H9 (cell line): ENCODE results near the gene TNFRSF4. TPM values are rescaled to one million over a fixed set of nuclear protein-coding genes. Genes with fewer than 3 reads are reported as not detected.

Experiments
- DNase-seq: peaks from one replicate; pipeline ENCODE4 v3.0.0-alpha.2; 2017
- H2AFZ ChIP-seq: one replicate; pipeline ENCODE4 v1.6.1; 2013; ENCODE audit warnings: mild to moderate bottlenecking, low read length, control low read depth, moderate library complexity
- H2AK5ac ChIP-seq: 2 replicates; pipeline ENCODE4 v1.6.1; 2013; ENCODE audit warnings: low read length, control low read depth, mixed read lengths; ENCODE audit not compliant: insufficient read length
- H2BK120ac ChIP-seq: one replicate; pipeline ENCODE4 v1.6.1; 2013; ENCODE audit warnings: low read depth, mild to moderate bottlenecking, low read length, control low read depth, inconsistent platforms; ENCODE audit not compliant: poor library complexity, severe bottlenecking
- H2BK12ac ChIP-seq: 2 replicates; pipeline ENCODE4 v1.6.1; 2013; ENCODE audit warnings: low read length, control low read depth, mixed read lengths, low read depth; ENCODE audit not compliant: insufficient read length
- H2BK15ac ChIP-seq: 2 replicates; pipeline ENCODE4 v1.6.1; 2013; ENCODE audit warnings: low read depth, low read length, control low read depth
- H2BK20ac ChIP-seq: one replicate; pipeline ENCODE4 v1.6.1; 2013; ENCODE audit warnings: low read depth, mild to moderate bottlenecking, low read length, control low read depth, inconsistent platforms; ENCODE audit not compliant: poor library complexity, severe bottlenecking
- H2BK5ac ChIP-seq: 2 replicates; pipeline ENCODE4 v1.6.1; 2013; ENCODE audit warnings: low read length, control low read depth, mixed read lengths; ENCODE audit not compliant: insufficient read length
- H3K14ac ChIP-seq: 2 replicates; pipeline ENCODE4 v1.6.1; 2013; ENCODE audit warnings: low read length, control low read depth; ENCODE audit not compliant: insufficient read depth
- H3K18ac ChIP-seq: 2 replicates; pipeline ENCODE4 v1.6.1; 2013; ENCODE audit warnings: low read depth, mild to moderate bottlenecking, mixed read lengths, low read length, control low read depth; ENCODE audit not compliant: insufficient read length
- H3K23ac ChIP-seq: 2 replicates; pipeline ENCODE4 v1.6.1; 2013; ENCODE audit warnings: low read length, control low read depth, mixed read lengths, low read depth; ENCODE audit not compliant: insufficient read length
- H3K23me2 ChIP-seq: 2 replicates; pipeline ENCODE4 v1.6.1; 2013; ENCODE audit warnings: low read depth, mild to moderate bottlenecking, mixed read lengths, low read length, control low read depth; ENCODE audit not compliant: insufficient read length, poor library complexity, severe bottlenecking
- H3K27ac ChIP-seq: 2 replicates; pipeline ENCODE4 v1.5.1; 2013; ENCODE audit warnings: low read length, control low read depth, mixed read lengths, low read depth; ENCODE audit not compliant: insufficient read length
- H3K27me3 ChIP-seq: 2 replicates; pipeline ENCODE4 v1.6.1; 2013; ENCODE audit warnings: low read length, control low read depth, inconsistent platforms; ENCODE audit not compliant: insufficient read depth
- H3K4ac ChIP-seq: 2 replicates; pipeline ENCODE4 v1.6.1; 2013; ENCODE audit warnings: low read depth, mild to moderate bottlenecking, control low read depth, inconsistent platforms, low read length, moderate library complexity
- H3K4me1 ChIP-seq: 2 replicates; pipeline ENCODE4 v1.6.1; 2013; ENCODE audit warnings: low read length, control low read depth, inconsistent platforms; ENCODE audit not compliant: insufficient read depth
- H3K4me2 ChIP-seq: 2 replicates; pipeline ENCODE4 v1.6.1; 2013; ENCODE audit warnings: low read length, control low read depth, mixed read lengths; ENCODE audit not compliant: insufficient read length, insufficient read depth
- H3K56ac ChIP-seq: 2 replicates; pipeline ENCODE4 v1.6.1; 2013; ENCODE audit warnings: low read depth, mild to moderate bottlenecking, mixed read lengths, low read length, control low read depth; ENCODE audit not compliant: insufficient read length
- H3K79me1 ChIP-seq: 2 replicates; pipeline ENCODE4 v1.6.1; 2013; ENCODE audit warnings: low read depth, mild to moderate bottlenecking, moderate library complexity, low read length, control low read depth, inconsistent platforms; ENCODE audit not compliant: insufficient read depth, poor library complexity, severe bottlenecking
- H3K79me2 ChIP-seq: 2 replicates; pipeline ENCODE4 v1.6.1; 2013; ENCODE audit warnings: low read length, control low read depth, inconsistent platforms; ENCODE audit not compliant: insufficient read depth
- H3K9ac ChIP-seq: 2 replicates; pipeline ENCODE4 v1.6.1; 2013; ENCODE audit warnings: low read length, control low read depth, mixed read lengths; ENCODE audit not compliant: insufficient read length; ENCODE audit errors: extremely low read depth
- H3K9me3 ChIP-seq: one replicate; pipeline ENCODE4 v1.6.1; 2013; ENCODE audit warnings: low read depth, low read length, inconsistent platforms; ENCODE audit not compliant: control insufficient read depth
- H3T11ph ChIP-seq: one replicate; pipeline ENCODE4 v1.6.1; 2013; ENCODE audit warnings: mild to moderate bottlenecking, low read length, control low read depth, inconsistent platforms
- H4K20me1 ChIP-seq: one replicate; pipeline ENCODE4 v1.6.1; 2013; ENCODE audit not compliant: control insufficient read depth, insufficient read length, insufficient read depth
- H4K5ac ChIP-seq: 2 replicates; pipeline ENCODE4 v1.6.1; 2013; ENCODE audit warnings: low read depth, mild to moderate bottlenecking, mixed read lengths, low read length, control low read depth; ENCODE audit not compliant: insufficient read length
- H4K8ac ChIP-seq: replicated peaks from 2 replicates; pipeline ENCODE4 v1.6.1; 2013; ENCODE audit warnings: low read length, control low read depth, mixed read lengths, low read depth; ENCODE audit not compliant: insufficient read length
- H4K91ac ChIP-seq: 2 replicates; pipeline ENCODE4 v1.6.1; 2013; ENCODE audit warnings: low read depth, mild to moderate bottlenecking, moderate library complexity, mixed read lengths, low read length, control low read depth; ENCODE audit not compliant: insufficient read length
- H3K27ac Mint-ChIP-seq, 3 experiments: 2 replicates in 2 of 3; 3 replicates in 1 of 3; pipeline ENCODE4 v1.8.0; 2020 to 2021; ENCODE audit warnings: mixed read lengths in 3 of 3, mild to moderate bottlenecking in 1 of 3, moderate library complexity in 1 of 3
- H3K27me3 Mint-ChIP-seq: 2 replicates; pipeline ENCODE4 v1.8.0; 2021; ENCODE audit warnings: low read depth, mild to moderate bottlenecking, moderate library complexity, mixed read lengths
- H3K36me3 Mint-ChIP-seq, 3 experiments: 2 replicates in 2 of 3; 3 replicates in 1 of 3; pipeline ENCODE4 v1.8.0; 2020 to 2021; ENCODE audit warnings: low read depth in 3 of 3, mixed read lengths in 3 of 3; ENCODE audit not compliant: insufficient read depth in 1 of 3
- H3K4me1 Mint-ChIP-seq, 2 experiments: 2 replicates each; pipeline ENCODE4 v1.8.0; 2020; ENCODE audit warnings: mixed read lengths in 2 of 2
- H3K4me3 Mint-ChIP-seq, 2 experiments: 2 replicates in 1 of 2; 3 replicates in 1 of 2; pipeline ENCODE4 v1.8.0; 2020 to 2021; ENCODE audit warnings: mild to moderate bottlenecking in 2 of 2, mixed read lengths in 2 of 2, moderate library complexity in 1 of 2
- H3K9me3 Mint-ChIP-seq, 2 experiments: 2 replicates in 1 of 2; 3 replicates in 1 of 2; pipeline ENCODE4 v1.8.0; 2020; ENCODE audit warnings: mild to moderate bottlenecking in 2 of 2, mixed read lengths in 2 of 2, moderate library complexity in 1 of 2
- WGBS: extraction: QIAGEN DNeasy Blood & Tissue Kit; methylation state at CpG from one replicate; pipeline ENCODE4 v1.1.7; 2013; ENCODE audit warnings: missing lambda C conversion rate, low lambda C conversion rate, mixed read lengths; ENCODE audit not compliant: insufficient read length; ENCODE audit errors: extremely low coverage; 5-methylcytosine and 5-hydroxymethylcytosine counted together
- total RNA-seq: library from RNA; stranded (reverse); gene quantifications from 2 replicates; pipeline ENCODE4 v1.2.1, GENCODE V29; 2021
- TF ChIP-seq, protein P1 (sequence below): fragments of 200-600 bp; sonication (generic); conservative IDR thresholded peaks from 3 replicates; pipeline ENCODE4 v1.8.0; 2021; ENCODE audit warnings: antibody characterized with exemption, mild to moderate bottlenecking

Gene TNFRSF4
- total RNA-seq, 1 experiment from 2014 or later, result 0.24 TPM

DNA sequence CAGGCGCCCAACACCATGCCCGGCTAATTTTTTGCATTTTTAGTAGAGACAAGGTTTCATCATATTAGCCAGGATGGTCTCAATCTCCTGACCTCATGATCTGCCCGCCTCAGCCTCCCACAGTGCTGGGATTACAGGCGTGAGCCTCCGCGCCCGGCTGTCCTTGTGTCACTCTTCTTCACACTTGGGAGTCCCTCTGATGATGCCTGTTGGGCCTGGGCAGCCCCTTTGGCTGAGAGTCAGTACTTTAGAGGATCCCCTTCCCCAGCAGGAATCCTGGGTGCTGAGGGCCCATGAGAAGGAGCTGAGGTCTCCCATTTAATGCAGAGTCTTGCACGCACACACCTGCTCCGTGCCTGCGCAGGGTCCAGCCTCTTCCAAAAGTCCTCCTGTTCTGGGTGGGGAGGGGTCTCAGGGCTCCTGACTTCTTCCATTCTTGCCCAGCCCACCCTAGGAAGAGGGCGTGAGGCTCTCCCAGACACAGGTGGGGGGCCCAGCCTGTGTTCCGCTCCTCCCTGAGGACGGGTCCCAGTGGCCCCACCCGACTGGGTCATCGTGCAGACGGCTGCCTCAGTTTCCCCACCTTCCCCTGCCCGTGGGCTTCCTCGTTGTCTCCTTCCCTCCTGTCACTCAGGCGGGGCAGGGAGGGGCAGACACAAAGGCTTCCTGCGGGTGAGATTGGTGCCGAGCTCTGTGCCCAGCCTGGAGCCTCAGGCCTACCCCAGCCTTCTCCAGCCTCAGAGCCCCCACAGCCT is 36.3 kb downstream of the TNFRSF4 start:
- Mint-ChIP-seq H3K4me3 (no peak overlapping the region), H3K36me3 (peaks cover 1 to 10% (median 4%) of the 10 kb centered on the region in 3 experiments; a peak in 4 of 7 replicates), H3K27me3 (peaks cover 11% of the 10 kb centered on the region), H3K9me3 (peaks cover 0 to 4% of the 10 kb centered on the region in 2 experiments; a peak in 2 of 5 replicates), H3K4me1 (peaks cover 21 to 34% of the 10 kb centered on the region in 2 experiments), H3K27ac (peak overlapping the region in 1 of 3 experiments; percentile 53; a peak in 2 of 7 replicates)
- DNase-seq, result no peak
- H3K23ac ChIP-seq, result no peak overlapping the region
- H4K20me1 ChIP-seq, result no peaks in the 10 kb centered on the region
- H3K18ac ChIP-seq, result no peak overlapping the region
- H2BK12ac ChIP-seq, result no peak overlapping the region
- H3K9me3 ChIP-seq, result no peaks in the 10 kb centered on the region
- no peak overlapping the region for H2BK15ac ChIP-seq
- no peak overlapping the region for H2AFZ ChIP-seq
- no peak overlapping the region for H2BK20ac ChIP-seq
- H2AK5ac ChIP-seq, result no peak overlapping the region
- no peaks in the 10 kb centered on the region for H3K27me3 ChIP-seq
- no peak overlapping the region for H2BK120ac ChIP-seq
- no peak overlapping the region for H4K8ac ChIP-seq
- no peak overlapping the region for H3T11ph ChIP-seq
- no peaks in the 10 kb centered on the region for H3K79me2 ChIP-seq
- no peak overlapping the region for H3K4me2 ChIP-seq
- H3K23me2 ChIP-seq, result no peaks in the 10 kb centered on the region
- H3K79me1 ChIP-seq, result no peaks in the 10 kb centered on the region
- no peak overlapping the region for H3K9ac ChIP-seq
- TF ChIP-seq, protein P1, sequence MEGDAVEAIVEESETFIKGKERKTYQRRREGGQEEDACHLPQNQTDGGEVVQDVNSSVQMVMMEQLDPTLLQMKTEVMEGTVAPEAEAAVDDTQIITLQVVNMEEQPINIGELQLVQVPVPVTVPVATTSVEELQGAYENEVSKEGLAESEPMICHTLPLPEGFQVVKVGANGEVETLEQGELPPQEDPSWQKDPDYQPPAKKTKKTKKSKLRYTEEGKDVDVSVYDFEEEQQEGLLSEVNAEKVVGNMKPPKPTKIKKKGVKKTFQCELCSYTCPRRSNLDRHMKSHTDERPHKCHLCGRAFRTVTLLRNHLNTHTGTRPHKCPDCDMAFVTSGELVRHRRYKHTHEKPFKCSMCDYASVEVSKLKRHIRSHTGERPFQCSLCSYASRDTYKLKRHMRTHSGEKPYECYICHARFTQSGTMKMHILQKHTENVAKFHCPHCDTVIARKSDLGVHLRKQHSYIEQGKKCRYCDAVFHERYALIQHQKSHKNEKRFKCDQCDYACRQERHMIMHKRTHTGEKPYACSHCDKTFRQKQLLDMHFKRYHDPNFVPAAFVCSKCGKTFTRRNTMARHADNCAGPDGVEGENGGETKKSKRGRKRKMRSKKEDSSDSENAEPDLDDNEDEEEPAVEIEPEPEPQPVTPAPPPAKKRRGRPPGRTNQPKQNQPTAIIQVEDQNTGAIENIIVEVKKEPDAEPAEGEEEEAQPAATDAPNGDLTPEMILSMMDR, result no peak
- no peak overlapping the region for H3K27ac ChIP-seq
- peaks cover 3% of the 10 kb centered on the region; the same call in 1 of the 2 replicates for H3K4me1 ChIP-seq
- H4K91ac ChIP-seq, result no peak overlapping the region
- no peak overlapping the region for H3K4ac ChIP-seq
- H3K14ac ChIP-seq, result no peak overlapping the region
- H4K5ac ChIP-seq, result no peak overlapping the region
- H3K56ac ChIP-seq, result no peak overlapping the region
- no peak overlapping the region for H2BK5ac ChIP-seq
- WGBS, result no CpG with 5 or more reads among the region's 21 CpGs
